ENCODE data around the gene PIEZO2. TPM values are rescaled to one million over a fixed set of nuclear protein-coding genes. Genes with fewer than 3 reads are reported as not detected.

Gene PIEZO2
- total and polyA plus RNA-seq, 2 of the 8 experiments (the other 6 are each of a cell fraction or from before 2014, with no cell fraction given), result 4.7 to 16.5 TPM

DNA sequence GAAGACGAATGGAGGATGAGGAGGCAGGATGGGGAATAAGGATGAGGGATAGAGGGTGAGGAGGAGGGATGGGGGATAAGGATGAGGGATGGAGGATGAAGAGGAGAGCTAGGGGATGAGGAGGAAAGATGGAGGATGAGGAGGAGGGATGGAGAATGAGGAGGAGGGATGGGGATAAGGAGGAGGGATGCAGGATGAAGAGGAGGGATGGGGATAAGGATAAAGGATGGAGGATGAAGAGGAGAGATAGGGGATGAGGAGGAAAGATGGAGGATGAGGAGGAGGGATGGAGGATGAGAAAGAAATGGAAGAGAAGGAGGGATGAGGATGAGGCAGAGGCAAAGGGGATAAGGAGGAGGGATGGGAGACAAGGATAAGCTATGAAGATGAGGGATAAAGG lies 393.5 kb downstream of the PIEZO2 start (continued):
- no peak for TF ChIP-seq CBX5 (IDR thresholded peaks at IDR 0.05; ENCODE audit: low read depth, low read length)
- TF ChIP-seq CHD2 (IDR thresholded peaks at IDR 0.05; ENCODE audit: low read length), result no peak
- TF ChIP-seq PHF8 (conservative IDR thresholded peaks at IDR 0.05; ENCODE audit: low read depth, low read length), result no peak
- no peak for TF ChIP-seq SIRT6 (IDR thresholded peaks at IDR 0.05; ENCODE audit: low read length)
- TF ChIP-seq, protein P1, sequence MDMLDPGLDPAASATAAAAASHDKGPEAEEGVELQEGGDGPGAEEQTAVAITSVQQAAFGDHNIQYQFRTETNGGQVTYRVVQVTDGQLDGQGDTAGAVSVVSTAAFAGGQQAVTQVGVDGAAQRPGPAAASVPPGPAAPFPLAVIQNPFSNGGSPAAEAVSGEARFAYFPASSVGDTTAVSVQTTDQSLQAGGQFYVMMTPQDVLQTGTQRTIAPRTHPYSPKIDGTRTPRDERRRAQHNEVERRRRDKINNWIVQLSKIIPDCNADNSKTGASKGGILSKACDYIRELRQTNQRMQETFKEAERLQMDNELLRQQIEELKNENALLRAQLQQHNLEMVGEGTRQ (IDR thresholded peaks at IDR 0.05; ENCODE audit: low read length), result no peak
- no peak for TF ChIP-seq NANOG (IDR thresholded peaks at IDR 0.05; ENCODE audit: insufficient read depth, low read depth, low read length, poor library complexity, severe bottlenecking)
